Keratinocyte (primary cell): Measurements from ENCODE around the gene CPAMD8. TPM values are rescaled to one million over a fixed set of nuclear protein-coding genes. Genes with fewer than 3 reads are reported as not detected.

Experiments used
- DNase-seq: peaks from one replicate; pipeline ENCODE4 v3.0.0-alpha.2; 2011; ENCODE audit warnings: low read depth, missing footprints, low spot score
- FAIRE-seq: peaks from 2 replicates; lab custom pipeline; 2011; peaks lifted over from hg19 to GRCh38; lab: Jason Lieb, UNC
- H2AFZ ChIP-seq: 2 replicates; pipeline ENCODE4 v1.6.0; 2012; ENCODE audit warnings: low read length, control low read depth, inconsistent platforms; ENCODE audit not compliant: control insufficient read depth
- H3K27ac ChIP-seq: 2 replicates; pipeline ENCODE4 v1.5.1; 2011; ENCODE audit warnings: low read length; ENCODE audit not compliant: control insufficient read depth, insufficient read depth
- H3K27me3 ChIP-seq: 3 replicates; pipeline ENCODE4 v1.6.0; 2011; ENCODE audit warnings: low read length; ENCODE audit not compliant: control insufficient read depth, insufficient read depth; ENCODE audit errors: extremely low read depth
- H3K36me3 ChIP-seq, 2 experiments: 2 replicates in 1 of 2; 3 replicates in 1 of 2; pipeline ENCODE4 v1.5.1; 2011; ENCODE audit warnings: low read length in 2 of 2, mild to moderate bottlenecking in 1 of 2; ENCODE audit not compliant: control insufficient read depth in 2 of 2, insufficient read depth in 2 of 2; ENCODE audit errors: extremely low read depth in 1 of 2
- H3K4me1 ChIP-seq: 3 replicates; pipeline ENCODE4 v1.5.1; 2011; ENCODE audit warnings: low read length; ENCODE audit not compliant: control insufficient read depth, insufficient read depth; ENCODE audit errors: extremely low read depth
- H3K4me2 ChIP-seq: 3 replicates; pipeline ENCODE4 v1.6.0; 2011; ENCODE audit warnings: low read depth, low read length; ENCODE audit not compliant: control insufficient read depth, insufficient read depth; ENCODE audit errors: extremely low read depth
- H3K4me3 ChIP-seq, 3 experiments: fragments of 200-600 bp in 1 of 3; sonication (generic) in 1 of 3; 2 replicates in 2 of 3; 3 replicates in 1 of 3; pipeline ENCODE4 v1.5.1; 2011 to 2016; ENCODE audit warnings: low read length in 3 of 3, mild to moderate bottlenecking in 3 of 3, control low read depth in 2 of 3, inconsistent platforms in 1 of 3, low read depth in 1 of 3, mixed read lengths in 1 of 3, mixed run types in 1 of 3, moderate library complexity in 1 of 3; ENCODE audit not compliant: control insufficient read depth in 2 of 3, insufficient read depth in 2 of 3; ENCODE audit errors: extremely low read depth in 1 of 3
- H3K79me2 ChIP-seq: 2 replicates; pipeline ENCODE4 v1.6.0; 2012; ENCODE audit warnings: low read length; ENCODE audit not compliant: control insufficient read depth, insufficient read depth
- H3K9ac ChIP-seq: 3 replicates; pipeline ENCODE4 v1.6.0; 2011; ENCODE audit warnings: low read length; ENCODE audit not compliant: control insufficient read depth, insufficient read depth; ENCODE audit errors: extremely low read depth
- H3K9me1 ChIP-seq: 3 replicates; pipeline ENCODE4 v1.6.0; 2011; ENCODE audit warnings: low read length; ENCODE audit not compliant: control insufficient read depth, insufficient read depth; ENCODE audit errors: extremely low read depth
- H3K9me3 ChIP-seq: 2 replicates; pipeline ENCODE4 v1.5.1; 2012; ENCODE audit warnings: low read depth, low read length; ENCODE audit not compliant: control insufficient read depth
- H4K20me1 ChIP-seq: 3 replicates; pipeline ENCODE4 v1.6.0; 2011; ENCODE audit warnings: low read length; ENCODE audit not compliant: control insufficient read depth, insufficient read depth; ENCODE audit errors: extremely low read depth
- EZH2 ChIP-seq: IDR thresholded peaks from one replicate; pipeline ENCODE4 v1.6.1; 2012; ENCODE audit warnings: inconsistent platforms, mild to moderate bottlenecking, low read length, moderate library complexity
- dilution Hi-C: fragments of 300-500 bp; cut with MboI; formaldehyde crosslinking; loops from one replicate; pipeline ENCODE4 v1.7.0; 2020; ENCODE audit warnings: low sequenced_read_pairs; ENCODE audit not compliant: extremely low pct_ligation_motif_present
- polyA plus RNA-seq, 5 experiments: library from polyadenylated mRNA; depleted of rRNA in 3 of 5; stranded (reverse) in 3 of 5; stranded (forward) in 1 of 5; unstranded in 1 of 5; fragments of >200 nt; gene quantifications; 1 replicate in 1 of 5; 2 replicates in 3 of 5; 3 replicates in 1 of 5; pipeline versions ENCODE4 v1.2.1 to v1.2.3, GENCODE V29; 2011 to 2012; ENCODE audit warnings: missing spikeins in 2 of 5, low read depth in 1 of 5, low replicate concordance in 1 of 5
- TF ChIP-seq, protein P1 (sequence below), 3 experiments: IDR thresholded peaks in 1 of 3; conservative IDR thresholded peaks in 1 of 3; optimal IDR thresholded peaks in 1 of 3; 2 replicates in 2 of 3; 3 replicates in 1 of 3; pipeline versions ENCODE3 to v1.5.1; 2011; ENCODE audit warnings: low read length in 3 of 3, mild to moderate bottlenecking in 3 of 3, moderate library complexity in 2 of 3, control low read depth in 1 of 3, inconsistent platforms in 1 of 3; ENCODE audit not compliant: insufficient read depth in 2 of 3; ENCODE audit errors: extremely low read depth in 1 of 3

The CPAMD8 gene
- polyA plus RNA-seq, 1 donor (not counting 4 experiments of a cell fraction or from before 2014, with no cell fraction given), result 0.38 TPM

DNA sequence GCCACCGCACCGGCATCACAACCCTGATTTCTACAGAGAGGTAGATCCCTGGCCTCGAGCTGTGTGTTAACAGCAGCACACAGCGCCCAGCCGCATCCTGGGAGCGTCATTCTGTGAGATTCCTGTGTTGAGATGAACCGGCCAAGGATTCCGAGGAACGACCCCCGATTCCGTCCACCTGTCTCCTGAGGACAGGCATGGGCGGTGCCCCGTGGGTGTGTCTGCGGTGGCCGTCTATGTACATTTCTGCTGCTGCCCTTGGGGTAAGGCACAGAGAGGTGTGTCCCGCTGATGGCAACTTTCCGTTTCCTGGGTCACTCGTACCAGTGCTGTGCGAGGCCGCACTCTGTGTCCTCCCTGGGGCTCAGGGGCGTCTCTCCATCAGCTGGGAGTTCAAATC, 153.9 kb downstream of the CPAMD8 start:
- Histone ChIP-seq H4K20me1 (no peaks in the 10 kb centered on the region), H3K27me3 (no peaks in the 10 kb centered on the region), H3K79me2 (peaks cover 26% of the 10 kb centered on the region), H3K4me3 (no peak overlapping the region), H3K9me3 (no peaks in the 10 kb centered on the region), H2AFZ (no peak overlapping the region), H3K4me2 (no peak overlapping the region), H3K4me1 (no peaks in the 10 kb centered on the region), H3K36me3 (peaks cover 35 to 43% of the 10 kb centered on the region in 2 experiments), H3K9ac (no peak overlapping the region), H3K9me1 (no peaks in the 10 kb centered on the region), H3K27ac (no peak overlapping the region)
- no peak for FAIRE-seq
- dilution Hi-C loops, result no loop called here
- DNase-seq, result no peak
- TF ChIP-seq, protein P1, sequence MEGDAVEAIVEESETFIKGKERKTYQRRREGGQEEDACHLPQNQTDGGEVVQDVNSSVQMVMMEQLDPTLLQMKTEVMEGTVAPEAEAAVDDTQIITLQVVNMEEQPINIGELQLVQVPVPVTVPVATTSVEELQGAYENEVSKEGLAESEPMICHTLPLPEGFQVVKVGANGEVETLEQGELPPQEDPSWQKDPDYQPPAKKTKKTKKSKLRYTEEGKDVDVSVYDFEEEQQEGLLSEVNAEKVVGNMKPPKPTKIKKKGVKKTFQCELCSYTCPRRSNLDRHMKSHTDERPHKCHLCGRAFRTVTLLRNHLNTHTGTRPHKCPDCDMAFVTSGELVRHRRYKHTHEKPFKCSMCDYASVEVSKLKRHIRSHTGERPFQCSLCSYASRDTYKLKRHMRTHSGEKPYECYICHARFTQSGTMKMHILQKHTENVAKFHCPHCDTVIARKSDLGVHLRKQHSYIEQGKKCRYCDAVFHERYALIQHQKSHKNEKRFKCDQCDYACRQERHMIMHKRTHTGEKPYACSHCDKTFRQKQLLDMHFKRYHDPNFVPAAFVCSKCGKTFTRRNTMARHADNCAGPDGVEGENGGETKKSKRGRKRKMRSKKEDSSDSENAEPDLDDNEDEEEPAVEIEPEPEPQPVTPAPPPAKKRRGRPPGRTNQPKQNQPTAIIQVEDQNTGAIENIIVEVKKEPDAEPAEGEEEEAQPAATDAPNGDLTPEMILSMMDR (optimal IDR thresholded peaks at IDR 0.05 in 1 of 3, IDR thresholded peaks at IDR 0.05 in 1 of 3, conservative IDR thresholded peaks at IDR 0.05 in 1 of 3; ENCODE audit: extremely low read depth in 1 of 3, insufficient read depth in 2 of 3, low read length in 3 of 3), result no peak
- no peak for TF ChIP-seq EZH2

DNA sequence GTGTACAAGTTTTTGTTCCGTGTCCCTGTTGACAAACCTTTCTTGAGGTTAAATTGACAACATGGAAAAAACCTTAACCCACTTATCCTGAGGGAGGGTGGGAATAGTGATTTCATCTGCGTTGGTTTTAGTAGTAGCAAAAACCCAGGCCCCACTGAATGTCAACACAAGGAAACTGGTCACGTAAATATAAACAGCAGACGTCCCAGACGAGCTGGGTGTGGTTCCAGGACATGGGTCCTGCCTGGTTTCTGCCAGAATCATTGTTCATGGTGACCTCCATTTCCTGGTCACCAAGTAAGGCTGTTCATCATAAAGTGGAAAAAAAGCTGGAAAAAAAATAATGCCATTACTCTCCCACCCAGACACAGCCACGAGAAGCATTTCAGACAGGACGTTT, 154.7 kb downstream of the CPAMD8 start:
- dilution Hi-C loops, result no loop called here
- no peak overlapping the region for H3K9ac ChIP-seq
- H3K4me2 ChIP-seq, result no peak overlapping the region
- TF ChIP-seq, protein P1 (optimal IDR thresholded peaks at IDR 0.05 in 1 of 3, IDR thresholded peaks at IDR 0.05 in 1 of 3, conservative IDR thresholded peaks at IDR 0.05 in 1 of 3; ENCODE audit: extremely low read depth in 1 of 3, insufficient read depth in 2 of 3, low read length in 3 of 3), result no peak
- TF ChIP-seq EZH2, result no peak
- no peak overlapping the region for H3K4me3 ChIP-seq
- no peak overlapping the region for H3K27ac ChIP-seq
- no peak overlapping the region for H2AFZ ChIP-seq
- no peaks in the 10 kb centered on the region for H4K20me1 ChIP-seq
- no peaks in the 10 kb centered on the region for H3K9me3 ChIP-seq
- no peaks in the 10 kb centered on the region for H3K27me3 ChIP-seq
- no peaks in the 10 kb centered on the region for H3K9me1 ChIP-seq
- H3K79me2 ChIP-seq, result peaks cover 26% of the 10 kb centered on the region
- no peak for DNase-seq
- no peak for FAIRE-seq
- no peaks in the 10 kb centered on the region for H3K4me1 ChIP-seq
- peaks cover 36 to 49% of the 10 kb centered on the region in 2 experiments for H3K36me3 ChIP-seq
